Glomerular visceral epithelial cell (primary cell): ENCODE results near the gene SPATA31D4.

Source experiments
- DNase-seq: peaks from one replicate; pipeline ENCODE4 v3.0.0-alpha.2; 2016; ENCODE audit errors: extremely low spot score

SPATA31D4 gene

DNA sequence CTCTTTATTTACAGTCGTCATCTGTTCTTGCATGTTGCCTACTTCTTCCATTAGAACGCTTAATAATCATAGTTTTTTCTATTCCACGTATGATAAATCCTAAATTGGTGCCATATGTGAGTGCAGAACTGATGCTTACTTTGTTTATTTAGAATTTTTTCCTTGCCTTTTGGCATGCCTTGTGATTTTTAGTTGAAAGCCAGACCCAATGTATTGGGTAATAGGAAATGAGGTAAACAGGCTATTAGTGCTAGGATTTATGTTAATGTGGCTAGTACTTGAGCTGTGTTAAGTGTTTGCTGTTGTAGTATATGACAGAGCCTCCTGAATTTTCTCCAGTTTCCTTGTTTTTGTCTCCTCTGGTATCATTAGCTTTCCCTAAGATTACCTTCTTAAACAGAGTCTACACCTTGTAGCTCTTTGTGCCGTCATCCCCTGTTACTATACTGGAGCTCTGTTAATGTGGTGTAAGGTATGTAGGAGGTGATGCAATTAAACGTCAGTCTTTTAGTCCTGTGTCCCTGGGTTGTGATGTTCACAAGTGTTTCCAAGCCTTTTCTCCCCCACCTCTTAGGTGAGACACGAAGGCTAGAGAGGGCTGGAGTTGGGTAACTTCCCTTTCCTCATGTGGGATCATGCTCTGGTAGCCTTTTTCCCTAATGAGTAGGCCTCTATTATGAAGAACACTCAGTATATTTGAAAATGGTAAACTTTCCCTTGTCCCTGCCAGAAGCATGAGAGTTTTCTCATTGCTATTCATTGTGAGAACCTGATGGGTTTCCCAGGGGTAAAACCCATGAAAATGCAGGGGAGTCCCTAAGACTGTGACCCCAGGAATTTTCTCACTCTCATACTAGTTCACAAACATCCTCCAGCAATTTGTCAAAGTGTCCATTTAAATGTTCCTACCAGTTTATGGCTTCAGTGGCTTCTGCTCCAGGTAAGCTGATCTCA lies 36.3 kb downstream of the SPATA31D4 start:
- DNase-seq, result no peak

- no peak for DNase-seq
These were observed 39.8 kb downstream of the SPATA31D4 start for GRCh38 chr9:81968026-81968425.

DNA sequence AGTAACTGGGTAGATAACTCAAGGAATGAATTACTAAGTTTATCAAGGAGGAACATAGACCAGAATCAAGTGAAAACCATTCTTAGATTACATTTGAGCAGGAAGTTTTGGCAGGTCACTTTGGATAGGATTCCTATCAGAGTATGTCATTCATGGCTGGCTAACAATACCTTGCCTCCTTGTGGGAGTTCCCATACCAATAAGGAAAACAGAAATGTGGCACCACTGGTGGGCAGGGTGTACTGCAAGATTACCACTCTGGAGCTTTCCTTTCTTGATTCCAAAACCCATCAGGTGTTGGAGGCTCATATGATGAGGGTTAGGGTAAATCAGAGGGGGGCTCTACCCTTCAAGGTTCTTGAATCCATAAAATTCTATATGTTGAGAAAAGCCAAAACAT lies 41.7 kb downstream of the SPATA31D4 start:
- DNase-seq, result peak; percentile 5

DNA sequence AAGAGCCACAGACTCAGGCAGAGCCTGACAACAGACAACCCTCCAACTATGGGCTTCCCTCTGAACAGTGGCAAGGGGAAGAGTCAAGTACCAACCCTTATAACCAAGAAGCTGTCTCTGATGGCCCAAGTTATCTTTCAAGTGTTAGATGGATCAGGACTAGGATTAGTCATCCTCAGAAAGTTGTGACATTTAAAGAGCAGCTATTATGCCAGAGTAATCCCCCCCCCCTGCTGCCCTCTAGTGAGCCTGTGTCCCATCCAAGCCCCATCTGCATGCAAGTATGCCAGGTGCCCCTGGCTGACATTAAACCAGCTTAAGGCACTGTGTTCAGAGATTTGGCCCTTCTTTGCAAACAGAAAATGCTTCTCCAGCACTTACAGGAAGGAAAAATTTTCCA lies 43.5 kb downstream of the SPATA31D4 start:
- no peak for DNase-seq

- no peak for DNase-seq
These were observed 46.5 kb downstream of the SPATA31D4 start for GRCh38 chr9:81974764-81975163.

DNA sequence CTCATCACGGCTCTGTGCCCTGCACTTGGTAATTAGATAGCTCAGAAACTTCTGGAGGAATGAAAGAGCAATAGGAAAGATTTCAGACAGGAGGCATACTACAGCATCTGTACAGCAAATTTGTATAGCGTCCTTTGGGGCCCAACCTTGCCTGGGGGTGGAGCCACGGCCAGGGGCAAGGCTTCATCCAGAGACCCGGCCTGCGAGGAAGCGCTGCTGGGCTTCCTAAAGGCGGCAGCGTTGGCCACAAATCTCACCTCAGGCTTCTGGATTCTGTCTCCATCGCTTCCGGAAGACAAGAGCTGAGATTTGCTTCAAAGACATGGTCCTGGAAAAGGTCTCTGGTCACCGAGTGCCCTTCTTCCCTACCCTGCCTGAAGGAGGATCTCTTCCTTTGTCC lies 48.1 kb downstream of the SPATA31D4 start:
- no peak for DNase-seq

DNA sequence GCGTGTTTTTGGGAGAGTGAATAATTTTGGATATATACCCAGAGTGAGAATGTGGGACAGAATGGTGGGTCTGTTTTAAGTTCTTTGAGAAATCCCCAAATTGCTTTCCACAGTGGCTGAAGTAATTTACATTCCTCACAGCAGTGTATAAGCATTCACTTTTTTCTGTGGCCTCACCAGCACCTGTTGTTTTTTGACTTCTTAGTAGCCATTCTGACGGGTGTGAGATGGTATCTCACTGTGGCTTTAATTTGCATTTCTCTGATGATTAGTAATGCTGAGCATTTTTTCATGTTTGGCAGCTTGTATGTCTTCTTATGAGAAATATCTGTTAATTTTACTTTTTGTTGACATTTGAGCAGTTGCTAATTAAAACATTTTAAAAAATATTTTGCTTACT lies 51.0 kb downstream of the SPATA31D4 start:
- DNase-seq, result no peak

GRCh38 chr9:81980568-81980967 lies 52.3 kb downstream of the SPATA31D4 start:
- no peak for DNase-seq

DNA sequence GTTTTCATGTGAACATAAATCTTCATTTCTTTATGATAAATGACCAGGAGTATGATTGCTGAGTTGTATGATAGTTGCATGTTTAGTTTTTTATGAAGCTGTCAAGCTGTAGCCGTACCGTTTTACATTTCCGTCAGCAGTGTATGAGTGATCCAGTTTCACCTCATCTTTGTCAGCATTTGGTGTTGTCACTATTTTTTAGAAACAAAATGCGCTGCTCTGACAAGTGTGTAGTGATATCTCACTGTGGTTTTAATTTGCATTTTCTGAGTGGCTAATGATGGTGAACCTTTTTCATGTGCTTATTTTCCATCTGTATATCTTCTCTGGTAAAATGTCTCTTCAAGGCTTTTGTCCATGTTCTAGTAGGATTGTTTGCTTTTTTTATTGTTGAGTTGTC lies 53.7 kb downstream of the SPATA31D4 start:
- no peak for DNase-seq
